ENCODE data around the gene SMG5. TPM values are rescaled to one million over a fixed set of nuclear protein-coding genes. Genes with fewer than 3 reads are reported as not detected.

Gene SMG5
- total and polyA plus RNA-seq, 12 donors: 38.7 to 93.0 (median 74.7) TPM

DNA sequence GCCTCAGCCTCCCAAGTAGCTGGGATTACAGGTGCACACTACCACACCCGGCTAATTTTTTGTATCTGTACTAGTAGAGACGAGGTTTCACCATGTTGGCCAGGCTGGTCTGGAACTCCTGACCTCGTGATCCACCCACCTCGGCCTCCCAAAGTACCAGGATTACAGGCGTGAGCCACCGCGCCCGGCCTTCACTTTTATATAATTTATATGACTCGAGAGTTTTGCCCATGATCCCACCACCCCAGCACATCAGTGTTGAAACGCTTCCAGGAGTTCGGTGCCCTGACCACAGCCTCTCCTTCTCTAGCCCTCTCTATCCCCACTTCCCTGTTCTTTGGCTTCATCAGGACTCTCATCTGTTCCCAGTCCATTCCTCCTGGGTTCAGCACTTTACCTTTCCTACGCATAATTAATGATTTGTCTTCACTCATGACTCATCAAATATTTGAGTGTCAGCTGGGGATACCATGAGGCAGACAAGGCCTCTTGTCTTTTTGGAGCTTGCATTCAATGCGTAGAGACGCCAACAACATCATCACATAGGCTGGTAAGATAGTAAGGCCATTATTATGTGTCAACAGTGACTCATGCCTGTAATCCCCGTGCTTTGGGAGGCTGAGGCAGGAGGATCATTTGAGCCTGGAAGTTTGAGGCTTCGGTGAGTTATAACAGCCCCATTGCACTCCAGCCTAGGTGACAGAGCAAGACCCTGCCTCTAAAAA is 68.4 kb downstream of the SMG5 start:
- TF ChIP-seq, protein P1, sequence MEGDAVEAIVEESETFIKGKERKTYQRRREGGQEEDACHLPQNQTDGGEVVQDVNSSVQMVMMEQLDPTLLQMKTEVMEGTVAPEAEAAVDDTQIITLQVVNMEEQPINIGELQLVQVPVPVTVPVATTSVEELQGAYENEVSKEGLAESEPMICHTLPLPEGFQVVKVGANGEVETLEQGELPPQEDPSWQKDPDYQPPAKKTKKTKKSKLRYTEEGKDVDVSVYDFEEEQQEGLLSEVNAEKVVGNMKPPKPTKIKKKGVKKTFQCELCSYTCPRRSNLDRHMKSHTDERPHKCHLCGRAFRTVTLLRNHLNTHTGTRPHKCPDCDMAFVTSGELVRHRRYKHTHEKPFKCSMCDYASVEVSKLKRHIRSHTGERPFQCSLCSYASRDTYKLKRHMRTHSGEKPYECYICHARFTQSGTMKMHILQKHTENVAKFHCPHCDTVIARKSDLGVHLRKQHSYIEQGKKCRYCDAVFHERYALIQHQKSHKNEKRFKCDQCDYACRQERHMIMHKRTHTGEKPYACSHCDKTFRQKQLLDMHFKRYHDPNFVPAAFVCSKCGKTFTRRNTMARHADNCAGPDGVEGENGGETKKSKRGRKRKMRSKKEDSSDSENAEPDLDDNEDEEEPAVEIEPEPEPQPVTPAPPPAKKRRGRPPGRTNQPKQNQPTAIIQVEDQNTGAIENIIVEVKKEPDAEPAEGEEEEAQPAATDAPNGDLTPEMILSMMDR (IDR thresholded peaks at IDR 0.05): no peak
- Histone ChIP-seq H3K9me3 (no peaks in the 10 kb centered on the region), H3K27me3 (no peaks in the 10 kb centered on the region), H3K27ac (peak overlapping the region in 9 of 10 donors; percentile 92 to 99 (median 97)), H3K4me1 (peaks cover 3 to 52% (median 31%) of the 10 kb centered on the region in 9 donors), H3K36me3 (peaks cover 0 to 43% (median 8%) of the 10 kb centered on the region in 9 donors), H3K4me3 (peak overlapping the region in 9 of 10 donors; percentile 51 to 84 (median 67))
- DNase-seq (no peak), ATAC-seq (no peak)
- intact Hi-C loops (cut with DNase I): loop anchor here in 2 of 10 donors (5.0 kb wide), 2 partner anchors 52 to 72 kb away; no protein-coding TSS in a partner anchor
- WGBS, 2 donors: 84 to 85% methylated on average over 16 of the region's 16 CpGs

DNA sequence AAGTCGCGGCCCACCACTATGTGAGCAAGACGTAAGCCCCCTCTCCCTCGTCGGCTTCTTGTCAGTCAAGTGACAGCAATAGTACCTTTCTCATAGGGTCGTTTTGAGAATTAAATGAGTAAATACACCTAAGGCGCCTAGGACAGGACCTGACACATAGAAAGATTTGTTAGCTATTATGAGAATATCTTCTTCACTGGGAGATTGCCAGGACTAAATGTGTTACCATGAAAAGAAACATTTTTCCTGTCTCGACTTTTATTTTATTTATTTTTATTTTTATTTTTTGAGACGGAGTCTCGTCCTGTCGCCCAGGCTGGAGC is 69.0 kb downstream of the SMG5 start:
- ATAC-seq: no peak
- H3K9me3 ChIP-seq: no peaks in the 10 kb centered on the region
- DNase-seq: no peak
- WGBS, 2 donors: 23 to 24% methylated on average over 11 of the region's 11 CpGs
- H3K4me3 ChIP-seq: peak overlapping the region; percentile 51 to 84 (median 66)
- TF ChIP-seq, protein P1 (IDR thresholded peaks at IDR 0.05): no peak
- peak overlapping the region; percentile 85 to 99 (median 96) for H3K27ac ChIP-seq
- intact Hi-C loops (cut with DNase I): loop anchor here in 2 of 10 donors (5.0 kb wide), 2 partner anchors 51 to 71 kb away; no protein-coding TSS in a partner anchor
- no peaks in the 10 kb centered on the region for H3K27me3 ChIP-seq
- H3K36me3 ChIP-seq: peaks cover 0 to 49% (median 8%) of the 10 kb centered on the region in 9 donors
- H3K4me1 ChIP-seq: peaks cover 3 to 50% (median 31%) of the 10 kb centered on the region in 9 donors

DNA sequence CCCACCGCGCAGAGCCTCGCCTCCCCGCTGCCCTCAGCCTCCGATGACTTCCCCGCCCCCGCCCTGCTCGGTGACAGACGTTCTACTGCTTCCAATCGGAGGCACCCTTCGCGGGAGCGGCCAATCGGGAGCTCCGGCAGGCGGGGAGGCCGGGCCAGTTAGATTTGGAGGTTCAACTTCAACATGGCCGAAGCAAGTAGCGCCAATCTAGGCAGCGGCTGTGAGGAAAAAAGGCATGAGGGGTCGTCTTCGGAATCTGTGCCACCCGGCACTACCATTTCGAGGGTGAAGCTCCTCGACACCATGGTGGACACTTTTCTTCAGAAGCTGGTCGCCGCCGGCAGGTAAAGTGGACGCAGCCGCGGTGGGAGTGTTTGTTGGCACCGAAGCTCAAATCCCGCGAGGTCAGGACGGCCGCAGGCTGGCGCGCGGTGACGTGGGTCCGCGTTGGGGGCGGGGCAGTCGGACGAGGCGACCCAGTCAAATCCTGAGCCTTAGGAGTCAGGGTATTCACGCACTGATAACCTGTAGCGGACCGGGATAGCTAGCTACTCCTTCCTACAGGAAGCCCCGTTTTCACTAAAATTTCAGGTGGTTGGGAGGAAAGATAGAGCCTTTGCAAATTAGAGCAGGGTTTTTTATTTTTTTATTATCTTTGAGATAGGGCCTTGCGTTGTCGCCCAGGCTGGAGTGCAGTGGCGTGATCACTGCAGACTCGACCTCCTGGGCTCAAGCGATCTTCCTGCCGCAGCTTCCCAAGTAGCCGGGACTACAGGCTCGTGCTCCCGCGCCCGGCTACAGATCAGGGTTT is 69.6 kb downstream of the SMG5 start, which contains the start of gene PMF1:
PMF1 (plus strand) TSS at position 175 of the 811 bp plus-strand sequence; CDS start at position 184, 9 bp downstream.
- Histone ChIP-seq H3K27me3 (no peaks in the 10 kb centered on the region), H3K4me1 (peaks cover 3 to 44% (median 27%) of the 10 kb centered on the region in 9 donors), H3K4me3 (peak within 1 kb of the TSS; percentile 51 to 84 (median 66)), H3K36me3 (peaks cover 0 to 55% (median 11%) of the 10 kb centered on the region in 9 donors), H3K27ac (peak within 1 kb of the TSS; percentile 85 to 99 (median 96)), H3K9me3 (no peaks in the 10 kb centered on the region)
- WGBS, 2 donors: 0% methylated on average over 61 of the region's 61 CpGs
- DNase-seq (peak; percentile 96 to 98), ATAC-seq (peak; percentile 97 to 99 (median 99))
- intact Hi-C loops (cut with DNase I): loop anchor here in 2 of 10 donors (5.0 kb wide), 2 partner anchors 51 to 71 kb away; no protein-coding TSS in a partner anchor
- TF ChIP-seq, protein P1 (IDR thresholded peaks at IDR 0.05): no peak

DNA sequence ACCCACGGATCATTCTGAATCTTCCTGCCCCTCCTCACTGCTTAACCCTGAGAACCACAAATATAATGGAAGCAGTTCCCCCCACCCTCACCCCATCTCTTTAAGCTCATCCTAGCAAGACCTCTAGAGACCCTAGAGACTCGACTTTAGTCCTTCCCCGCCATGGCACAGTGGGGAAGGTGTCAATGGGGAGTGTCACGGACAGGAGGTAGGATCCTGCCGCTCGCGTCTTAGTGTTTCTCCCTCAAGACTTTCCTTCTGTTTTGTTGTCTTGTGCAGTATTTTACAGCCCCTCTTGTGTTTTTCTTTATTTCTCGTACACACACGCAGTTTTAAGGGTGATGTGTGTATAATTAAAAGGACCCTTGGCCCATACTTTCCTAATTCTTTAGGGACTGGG is 70.5 kb downstream of the SMG5 start:
- Histone ChIP-seq H3K4me3 (peak overlapping the region in 8 of 10 donors; percentile 52 to 84 (median 67)), H3K9me3 (no peaks in the 10 kb centered on the region), H3K27ac (peak overlapping the region in 9 of 10 donors; percentile 92 to 99 (median 97)), H3K27me3 (no peaks in the 10 kb centered on the region), H3K36me3 (peaks cover 0 to 63% (median 16%) of the 10 kb centered on the region in 9 donors), H3K4me1 (peaks cover 3 to 35% (median 18%) of the 10 kb centered on the region in 9 donors)
- no peak for ATAC-seq
- TF ChIP-seq, protein P1 (IDR thresholded peaks at IDR 0.05): no peak
- DNase-seq: no peak
- intact Hi-C loops (cut with DNase I): loop anchor here in 2 of 10 donors (5.0 kb wide), 2 partner anchors 50 to 70 kb away; no protein-coding TSS in a partner anchor
- WGBS, 2 donors: 82 to 84% methylated on average over 9 of the region's 9 CpGs

Data from heart right ventricle (tissue), 16 donors.